Fibroblast of lung (primary cell): Measurements from ENCODE around the gene TMEM14C.

Experiments
- EZH2 ChIP-seq: IDR thresholded peaks from 2 replicates; pipeline ENCODE4 v1.5.1; 2012; ENCODE audit warnings: low read length, control low read depth, mild to moderate bottlenecking; ENCODE audit errors: missing control alignments
- TF ChIP-seq, protein P1 (sequence below), 2 donors: IDR thresholded peaks in 1 of 2; conservative IDR thresholded peaks in 1 of 2; 1 replicate in 1 of 2; 2 replicates in 1 of 2; pipeline ENCODE4 v1.5.1; 2011 to 2012; ENCODE audit warnings: low read length in 2 of 2, control low read depth in 1 of 2, inconsistent platforms in 1 of 2, low read depth in 1 of 2, mild to moderate bottlenecking in 1 of 2

DNA sequence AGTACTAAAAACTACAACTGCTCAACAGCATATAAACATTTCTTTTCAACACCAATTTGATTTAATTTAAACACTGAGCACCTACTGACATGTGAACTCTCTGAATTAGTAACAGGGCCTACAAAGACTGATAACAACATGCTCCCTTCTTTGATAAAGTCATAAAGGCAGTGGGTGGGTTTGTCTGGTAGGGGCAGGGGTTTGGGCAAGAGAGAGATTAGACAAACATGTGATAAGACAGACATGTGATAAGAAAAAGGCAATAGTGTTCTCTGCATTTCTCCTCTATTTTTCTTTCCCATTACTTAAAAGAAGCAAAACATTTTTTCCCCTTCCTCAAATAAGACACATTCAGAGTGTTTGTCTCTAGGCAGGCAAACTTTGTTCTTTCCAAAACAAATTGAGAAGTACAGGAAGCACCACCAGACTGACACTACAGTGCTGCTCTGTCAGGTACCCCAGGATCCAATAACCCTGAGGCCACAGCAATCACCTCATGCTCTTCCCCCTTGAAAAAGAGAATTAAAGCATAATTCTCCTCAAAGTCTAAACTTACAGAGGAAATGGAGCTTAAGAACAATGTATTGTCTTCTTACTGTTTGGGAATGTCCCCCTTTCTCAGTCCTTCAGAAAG, 40.4 kb upstream of the TMEM14C start:
- TF ChIP-seq, protein P1, sequence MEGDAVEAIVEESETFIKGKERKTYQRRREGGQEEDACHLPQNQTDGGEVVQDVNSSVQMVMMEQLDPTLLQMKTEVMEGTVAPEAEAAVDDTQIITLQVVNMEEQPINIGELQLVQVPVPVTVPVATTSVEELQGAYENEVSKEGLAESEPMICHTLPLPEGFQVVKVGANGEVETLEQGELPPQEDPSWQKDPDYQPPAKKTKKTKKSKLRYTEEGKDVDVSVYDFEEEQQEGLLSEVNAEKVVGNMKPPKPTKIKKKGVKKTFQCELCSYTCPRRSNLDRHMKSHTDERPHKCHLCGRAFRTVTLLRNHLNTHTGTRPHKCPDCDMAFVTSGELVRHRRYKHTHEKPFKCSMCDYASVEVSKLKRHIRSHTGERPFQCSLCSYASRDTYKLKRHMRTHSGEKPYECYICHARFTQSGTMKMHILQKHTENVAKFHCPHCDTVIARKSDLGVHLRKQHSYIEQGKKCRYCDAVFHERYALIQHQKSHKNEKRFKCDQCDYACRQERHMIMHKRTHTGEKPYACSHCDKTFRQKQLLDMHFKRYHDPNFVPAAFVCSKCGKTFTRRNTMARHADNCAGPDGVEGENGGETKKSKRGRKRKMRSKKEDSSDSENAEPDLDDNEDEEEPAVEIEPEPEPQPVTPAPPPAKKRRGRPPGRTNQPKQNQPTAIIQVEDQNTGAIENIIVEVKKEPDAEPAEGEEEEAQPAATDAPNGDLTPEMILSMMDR (conservative IDR thresholded peaks at IDR 0.05 in 1 of 2, IDR thresholded peaks at IDR 0.05 in 1 of 2; ENCODE audit: low read depth in 1 of 2, low read length in 2 of 2) = no peak
- TF ChIP-seq EZH2 = no peak
